COLO668 (cell line): Measurements from ENCODE around the gene CYP4F22.
"Not testable (repeated sequence)": the region's sequence is repeated elsewhere in the genome, so short reads cannot be mapped to it uniquely, and the experiment has no call there.

ENCODE experiments used
- DNase-seq: peaks from one replicate; lab custom pipeline; 2025; ENCODE audit not compliant: unreplicated experiment; lab: John Stamatoyannopoulos, UW

CYP4F22 gene

GRCh38 chr19:15533522-15533830 lies 25.2 kb downstream of the CYP4F22 start:
- DNase-seq = not testable (repeated sequence)

GRCh38 chr19:15534957-15535864 lies 26.9 kb downstream of the CYP4F22 start:
- no peak for DNase-seq

DNA sequence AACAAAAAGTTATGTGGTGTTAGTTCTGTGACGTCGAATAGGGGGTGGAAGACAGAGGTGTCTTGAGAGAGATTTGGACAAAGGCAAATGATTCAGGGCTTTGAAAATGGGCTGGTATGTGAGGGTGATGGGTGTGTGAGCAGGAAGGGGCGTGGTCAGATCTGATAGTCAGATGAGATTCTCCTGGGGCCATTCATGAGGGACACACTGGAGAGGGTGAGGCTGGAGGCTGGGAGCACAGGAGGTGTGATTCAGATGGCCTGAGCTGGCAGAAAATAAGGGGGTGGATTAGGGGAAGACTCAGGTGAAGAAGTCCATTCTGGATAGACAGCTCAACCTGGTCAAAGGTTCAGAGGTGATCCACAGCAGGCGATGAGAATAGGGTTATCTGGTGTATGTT lies 28.0 kb downstream of the CYP4F22 start:
- no peak for DNase-seq

DNA sequence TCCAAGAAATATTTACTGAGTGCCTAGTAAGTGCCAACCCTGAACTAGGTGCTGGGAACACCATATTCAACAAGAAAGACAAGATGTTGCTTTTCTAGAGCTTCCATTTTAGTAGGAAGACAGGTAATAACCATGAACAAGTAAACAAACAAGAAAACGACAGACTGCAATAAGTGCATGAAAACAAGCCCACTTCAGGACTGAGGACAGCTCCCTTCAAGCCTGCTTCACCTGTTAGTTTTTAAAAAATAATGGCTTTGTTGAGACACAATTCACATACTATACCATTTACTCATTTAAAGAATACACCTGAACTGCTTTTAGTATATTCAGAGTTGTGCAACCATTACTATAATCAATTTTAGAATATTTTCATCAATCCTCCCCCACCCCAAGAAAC lies 30.4 kb downstream of the CYP4F22 start:
- DNase-seq = no peak

- DNase-seq = no peak
Observed at GRCh38 chr19:15539638-15540037, 31.3 kb downstream of the CYP4F22 start.

DNA sequence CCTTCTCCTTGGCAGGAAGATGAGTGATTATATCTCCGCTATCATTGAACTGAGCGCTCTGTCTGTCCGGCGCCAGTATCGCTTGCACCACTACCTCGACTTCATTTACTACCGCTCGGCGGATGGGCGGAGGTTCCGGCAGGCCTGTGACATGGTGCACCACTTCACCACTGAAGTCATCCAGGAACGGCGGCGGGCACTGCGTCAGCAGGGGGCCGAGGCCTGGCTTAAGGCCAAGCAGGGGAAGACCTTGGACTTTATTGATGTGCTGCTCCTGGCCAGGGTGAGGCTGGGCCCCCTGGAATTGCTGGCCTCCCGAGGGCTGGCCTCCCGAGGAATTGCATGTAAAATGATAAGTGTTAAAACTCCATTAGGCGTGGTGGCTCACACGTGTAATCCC lies 32.1 kb downstream of the CYP4F22 start:
- no peak for DNase-seq

DNA sequence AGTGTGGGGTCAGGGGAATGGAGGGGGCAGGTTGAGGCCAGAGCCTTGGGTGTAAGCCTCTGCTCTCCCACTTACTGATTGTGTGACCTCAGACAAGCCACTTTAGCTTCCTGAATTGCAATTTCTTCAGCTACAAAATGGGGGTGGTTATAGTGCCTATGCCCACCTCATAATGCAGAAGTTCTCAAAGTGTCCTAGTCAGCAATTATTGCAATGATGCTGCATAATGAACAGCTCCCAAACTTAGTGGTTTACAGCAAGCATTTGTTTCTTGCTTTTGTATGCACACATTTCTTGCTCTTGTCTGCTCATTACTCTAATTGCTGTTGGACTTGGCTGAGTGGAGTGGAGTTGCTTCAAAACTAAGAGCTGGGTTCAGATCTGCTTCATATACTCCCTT lies 36.0 kb downstream of the CYP4F22 start:
- no peak for DNase-seq

DNA sequence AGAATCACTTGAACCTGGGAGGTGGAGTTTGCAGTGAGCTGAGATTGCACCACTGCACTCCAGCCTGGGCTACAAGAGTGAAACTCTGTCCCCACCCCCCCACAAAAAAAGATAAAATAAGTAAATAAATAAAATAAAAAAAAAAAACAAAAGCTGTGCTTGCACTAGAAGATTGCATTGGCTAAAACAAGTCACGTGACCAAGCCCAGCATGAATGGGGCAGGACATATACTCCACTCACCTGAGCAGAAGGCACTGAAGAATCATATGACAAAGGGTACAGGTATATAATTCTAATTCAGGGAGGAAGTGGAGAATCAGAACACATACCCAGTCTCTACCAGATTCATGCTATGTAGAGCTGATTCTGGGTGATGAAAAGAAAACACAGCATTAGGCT lies 36.6 kb downstream of the CYP4F22 start:
- DNase-seq = no peak

DNA sequence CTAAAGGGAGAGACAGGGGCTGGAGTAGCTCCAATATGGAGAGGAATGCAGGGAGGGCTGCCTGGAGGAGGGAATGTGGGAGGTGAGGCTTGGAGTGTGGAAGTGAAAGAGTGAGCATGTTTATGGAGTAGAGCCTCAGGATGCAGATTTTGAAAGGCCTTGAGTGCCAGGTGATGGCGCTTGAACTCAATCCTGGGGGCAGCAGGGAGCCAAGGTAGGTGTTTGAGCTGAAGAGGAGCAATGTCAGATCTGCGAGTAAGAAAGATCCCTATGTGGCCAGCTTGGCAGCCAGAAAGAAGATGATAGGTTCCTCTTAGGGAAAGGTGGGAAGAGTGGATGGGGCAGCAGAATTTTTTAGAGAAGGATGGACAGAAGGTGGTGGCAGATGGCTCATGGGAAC lies 40.3 kb downstream of the CYP4F22 start:
- DNase-seq = no peak

- no peak for DNase-seq
Observed at GRCh38 chr19:15549581-15549980, 41.3 kb downstream of the CYP4F22 start.

- DNase-seq = no peak
Observed at GRCh38 chr19:15550273-15550672, 41.9 kb downstream of the CYP4F22 start.

- DNase-seq = no peak
Observed at GRCh38 chr19:15550929-15551292, 42.6 kb downstream of the CYP4F22 start.

- DNase-seq = peak; percentile 11
Observed at GRCh38 chr19:15551293-15552004, 43.1 kb downstream of the CYP4F22 start.

GRCh38 chr19:15555021-15555420 lies 46.7 kb downstream of the CYP4F22 start:
- no peak for DNase-seq

DNA sequence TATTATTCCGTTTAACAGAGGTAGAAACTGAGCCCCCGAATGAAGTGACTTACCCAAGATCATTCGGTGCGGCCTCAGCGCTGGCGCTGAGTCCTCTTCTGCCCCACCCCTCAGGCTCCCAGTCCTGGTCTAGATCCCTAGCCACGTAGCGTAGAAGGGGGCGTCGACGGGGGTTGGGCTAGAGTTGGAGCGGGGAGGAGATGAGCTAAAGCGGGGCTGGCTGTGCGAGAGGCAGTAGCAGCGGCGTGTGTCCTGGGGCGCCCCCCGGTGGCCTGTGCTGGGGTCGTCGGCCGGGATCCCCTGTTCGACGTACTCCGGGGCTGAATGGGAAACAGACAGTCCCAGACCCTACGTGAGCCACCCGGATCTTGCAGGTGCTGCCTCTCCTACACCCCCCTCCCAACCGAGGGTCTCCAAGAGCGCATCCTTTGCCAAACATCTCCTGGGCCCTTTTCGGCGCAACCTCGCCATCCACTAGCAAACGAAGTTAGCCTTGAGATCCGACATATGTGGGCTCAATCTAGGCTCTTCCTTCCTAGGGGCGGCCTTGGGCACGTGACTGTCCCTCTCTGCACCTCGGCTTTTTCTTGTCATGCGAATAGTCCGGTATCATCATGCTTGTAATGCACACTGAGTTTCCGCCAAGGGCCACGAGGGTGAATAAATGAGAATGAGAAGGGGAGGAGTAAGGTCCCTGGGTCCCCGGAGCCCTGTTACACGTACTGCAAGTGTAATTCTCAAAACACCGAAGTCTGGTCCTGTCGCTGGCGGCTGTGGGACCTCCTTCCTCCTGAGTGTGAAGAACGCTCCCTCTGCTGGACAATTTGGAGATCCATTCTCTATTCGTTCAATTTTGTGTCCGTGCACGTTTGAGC lies 47.7 kb downstream of the CYP4F22 start:
- DNase-seq = peak; percentile 61

- no peak for DNase-seq
Observed at GRCh38 chr19:15556634-15557181, 48.4 kb downstream of the CYP4F22 start.

DNA sequence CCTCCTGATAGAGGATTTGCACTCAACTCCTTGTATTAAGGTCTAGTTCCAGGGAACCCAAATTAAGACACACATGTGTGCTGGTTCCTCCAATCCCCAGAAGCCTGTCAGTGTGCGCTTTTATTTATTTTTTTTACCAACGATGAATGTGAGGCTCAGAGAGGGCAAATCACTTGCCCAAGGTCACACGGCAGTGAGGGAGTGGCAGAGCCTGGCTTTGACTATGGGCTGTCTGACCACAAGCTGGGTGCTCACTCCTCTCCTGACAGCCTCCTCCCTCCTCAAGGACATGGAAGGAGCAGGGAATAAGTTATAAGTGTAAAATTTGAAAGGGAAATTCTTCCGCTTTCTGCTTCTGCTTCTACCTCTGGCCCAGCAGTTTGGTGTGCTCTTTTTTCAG lies 48.9 kb downstream of the CYP4F22 start:
- DNase-seq = no peak

DNA sequence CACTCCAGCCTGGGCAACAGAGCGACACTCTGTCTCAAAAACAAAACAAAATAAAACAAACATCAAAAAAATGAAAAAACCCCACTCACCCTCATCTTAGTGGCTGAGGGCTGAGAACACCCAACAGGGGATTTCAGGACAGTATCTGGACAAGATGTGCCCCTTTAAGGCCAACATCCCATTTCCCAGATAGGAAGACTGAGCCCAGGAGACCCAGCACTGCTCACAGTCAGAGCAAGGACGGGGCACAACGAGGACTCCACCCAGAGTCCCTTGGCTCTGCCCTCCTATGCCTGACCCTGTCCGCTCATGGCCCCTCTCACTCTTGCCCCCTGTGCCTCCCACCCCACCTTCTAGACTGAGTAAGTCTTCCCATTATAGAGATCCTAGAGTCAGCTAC lies 53.8 kb downstream of the CYP4F22 start:
- DNase-seq = no peak

GRCh38 chr19:15562861-15563260 lies 54.5 kb downstream of the CYP4F22 start:
- no peak for DNase-seq

GRCh38 chr19:15563325-15563794 lies 55.0 kb downstream of the CYP4F22 start:
- peak; percentile 47 for DNase-seq

DNA sequence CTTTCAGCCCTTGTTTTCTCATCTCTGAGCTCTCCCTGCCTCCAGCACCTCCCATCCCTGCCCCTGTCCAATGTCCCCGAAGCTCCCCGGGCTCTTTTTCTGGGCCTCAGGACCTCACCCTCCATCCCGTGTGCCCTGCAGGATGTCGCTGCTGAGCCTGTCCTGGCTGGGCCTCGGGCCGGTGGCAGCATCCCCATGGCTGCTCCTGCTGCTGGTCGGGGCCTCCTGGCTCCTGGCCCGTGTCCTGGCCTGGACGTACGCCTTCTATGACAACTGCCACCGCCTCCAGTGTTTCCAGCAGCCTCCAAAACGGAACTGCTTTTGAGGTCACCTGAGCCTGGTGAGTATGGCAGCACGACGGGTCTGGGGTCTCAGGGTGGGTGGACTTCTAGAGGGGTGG lies 55.6 kb downstream of the CYP4F22 start:
- DNase-seq = no peak
